Measurements from ENCODE around the gene ABCA4. TPM values are rescaled to one million over a fixed set of nuclear protein-coding genes. Genes with fewer than 3 reads are reported as not detected.

ABCA4 gene
- total and polyA plus RNA-seq, 11 donors: 0.04 to 0.37 (median 0.16) TPM; not detected in 2

DNA sequence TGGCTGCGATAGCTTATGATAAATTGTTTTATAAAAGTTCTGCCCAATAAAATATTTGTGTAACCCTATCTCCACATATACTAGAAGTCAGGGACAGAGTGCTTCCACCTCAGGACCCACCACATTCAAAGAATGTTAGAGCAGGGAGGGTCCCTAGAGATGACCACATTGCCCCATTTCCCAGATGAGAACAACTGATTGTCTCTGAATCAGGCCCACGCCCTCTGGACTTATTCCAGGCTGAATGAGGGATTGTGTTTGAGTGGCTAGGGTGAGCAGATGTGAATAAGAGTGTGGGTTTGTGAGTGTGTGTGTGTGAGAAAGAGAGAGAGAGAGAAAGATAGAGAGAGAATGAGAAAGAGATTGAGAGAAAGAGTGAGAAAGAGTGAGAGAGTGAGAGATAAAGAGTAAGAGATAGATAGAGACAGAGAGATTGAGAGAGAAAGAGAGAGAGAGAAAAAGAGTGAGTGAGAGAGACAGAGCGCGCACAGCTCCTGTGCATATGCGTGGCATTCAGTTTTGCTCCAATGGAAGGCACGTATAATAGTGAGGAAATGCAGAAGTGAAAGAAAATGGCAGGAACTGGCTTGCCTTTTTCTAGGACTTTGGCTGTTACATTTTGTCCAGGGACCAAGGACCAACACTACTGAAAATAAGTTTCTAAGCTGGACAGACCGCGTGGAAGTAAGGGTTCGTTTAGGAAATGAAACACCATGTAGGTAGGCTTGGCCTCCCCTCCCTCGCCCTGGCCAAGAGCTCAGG lies 94.1 kb downstream of the ABCA4 start:
- Histone ChIP-seq H3K36me3 (no peaks in the 10 kb centered on the region), H3K27me3 (no peaks in the 10 kb centered on the region), H3K27ac (no peak overlapping the region), H3K4me3 (no peak overlapping the region), H3K9me3 (no peaks in the 10 kb centered on the region), H3K4me1 (peaks cover 0 to 22% (median 4%) of the 10 kb centered on the region in 12 donors)
- DNase-seq: no peak
- intact Hi-C loops (cut with DNase I): loop anchor here (1.0 to 10.0 kb wide), 7 partner anchors 34 to 438 kb away; partner anchors contain the start of gene GCLM (in 1 of the 10)
- no peak for ATAC-seq
- TF ChIP-seq CTCF (IDR thresholded peaks at IDR 0.05): no peak
- no peak for TF ChIP-seq POLR2A (IDR thresholded peaks at IDR 0.05)
- 87 to 93% (median 91%) methylated on average over 10 of the region's 10 CpGs for whole genome bisulfite sequencing, 4 donors

DNA sequence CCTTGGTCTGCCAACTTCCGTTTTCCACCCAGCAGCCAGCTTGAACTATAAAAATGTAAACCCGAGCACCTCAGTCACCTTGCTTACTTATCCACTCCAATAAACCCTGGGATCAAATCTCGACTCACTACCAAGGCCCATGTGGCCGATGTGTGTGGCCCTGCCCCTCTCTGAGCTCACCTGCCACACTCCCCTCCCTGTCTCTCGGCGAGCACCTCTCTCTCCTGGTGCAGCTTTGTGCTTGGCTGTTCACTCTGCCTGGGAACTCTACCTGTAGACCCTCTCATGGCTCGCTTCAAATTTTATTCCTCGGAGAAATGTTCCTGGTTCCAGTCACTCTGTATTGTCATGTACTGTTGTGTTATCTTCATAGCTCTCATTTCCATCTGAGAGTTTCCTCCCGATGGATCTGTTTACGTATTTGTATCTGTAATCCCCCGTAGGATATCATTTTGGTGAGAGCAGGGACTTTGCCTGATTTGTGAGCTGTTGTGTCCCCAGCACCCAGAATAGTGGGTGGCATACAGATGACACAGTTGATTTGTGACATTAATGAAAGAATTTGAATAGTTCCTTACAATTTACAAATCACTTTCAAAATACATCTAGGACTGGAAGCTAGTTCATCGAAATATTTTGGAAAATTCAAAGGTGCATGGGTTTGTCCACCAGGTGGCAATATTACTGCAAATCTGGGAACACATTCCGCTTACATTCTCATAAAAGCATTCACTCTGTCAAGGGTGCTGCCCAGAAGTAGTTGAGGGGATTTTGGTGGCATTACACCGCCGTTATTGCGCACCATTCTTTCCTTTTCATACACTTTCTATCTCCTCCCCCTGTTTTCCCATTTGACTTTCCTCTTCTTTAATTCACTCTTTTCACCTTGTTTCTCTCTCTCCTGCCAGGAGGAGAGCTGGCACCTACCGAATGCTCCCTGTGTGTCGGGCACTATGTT lies 95.3 kb downstream of the ABCA4 start:
- 55 to 62% (median 60%) methylated on average over 18 of the region's 18 CpGs for WGBS, 4 donors
- Histone ChIP-seq H3K4me1 (peaks cover 0 to 23% (median 5%) of the 10 kb centered on the region in 12 donors), H3K9me3 (no peaks in the 10 kb centered on the region), H3K36me3 (no peaks in the 10 kb centered on the region), H3K27me3 (no peaks in the 10 kb centered on the region), H3K27ac (no peak overlapping the region), H3K4me3 (peak overlapping the region in 1 of 12 donors; percentile 4)
- intact Hi-C loops (cut with DNase I): loop anchor here (1.0 to 10.0 kb wide), 8 partner anchors 35 to 439 kb away; partner anchors contain the start of gene GCLM (in 1 of the 10)
- peak in 2 of 4 donors; percentile 44 to 51 for ATAC-seq
- DNase-seq: no peak
- TF ChIP-seq CTCF (IDR thresholded peaks at IDR 0.05) (peak; percentile 72 to 89 (median 81)), POLR2A (IDR thresholded peaks at IDR 0.05) (no peak)

DNA sequence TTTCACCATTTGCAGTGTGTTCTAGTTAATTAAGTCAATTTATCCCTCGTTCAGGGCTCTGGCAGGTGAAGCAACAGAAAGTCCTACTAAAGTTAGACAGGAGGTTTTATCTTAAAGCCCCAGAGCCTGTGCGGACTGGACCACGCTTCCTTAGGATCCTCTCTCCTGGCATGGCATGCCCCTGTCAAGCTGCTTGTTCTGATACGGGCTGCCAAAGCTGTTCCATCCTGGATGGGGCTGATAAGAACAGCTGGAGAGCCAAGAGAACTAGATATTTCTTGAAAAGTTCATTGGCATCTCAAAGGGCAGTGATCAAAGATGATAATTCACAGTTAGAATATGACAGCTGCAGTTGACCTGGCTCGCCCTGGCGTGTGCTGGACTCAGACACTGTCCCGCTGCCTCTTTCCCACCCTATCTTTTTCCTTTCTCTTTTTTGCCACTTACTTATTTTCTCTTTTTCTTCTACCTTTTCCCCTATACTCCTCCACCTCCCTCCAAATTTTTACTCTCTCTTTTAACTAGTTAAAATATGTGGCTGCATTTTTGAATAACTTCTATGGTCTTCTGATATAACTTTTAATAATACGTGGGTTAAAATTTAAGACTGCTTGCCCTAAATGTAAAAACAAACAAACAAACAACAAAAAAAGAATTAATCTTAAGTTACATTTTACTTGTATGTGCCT lies 96.7 kb downstream of the ABCA4 start:
- DNase-seq: no peak

More for the DNA sequence above, 96.7 kb downstream of the ABCA4 start:
- TF ChIP-seq CTCF (IDR thresholded peaks at IDR 0.05): no peak
- TF ChIP-seq POLR2A (IDR thresholded peaks at IDR 0.05): no peak
- Histone ChIP-seq H3K4me1 (peaks cover 0 to 26% (median 5%) of the 10 kb centered on the region in 12 donors), H3K4me3 (no peak overlapping the region), H3K9me3 (no peaks in the 10 kb centered on the region), H3K36me3 (no peaks in the 10 kb centered on the region), H3K27me3 (no peaks in the 10 kb centered on the region), H3K27ac (no peak overlapping the region)
- intact Hi-C loops (cut with DNase I): loop anchor here in 7 of 10 donors (2.0 to 10.0 kb wide), 4 partner anchors 313 to 441 kb away; no protein-coding TSS in a partner anchor
- no peak for ATAC-seq
- 87 to 93% (median 90%) methylated on average over 8 of the region's 8 CpGs for WGBS, 4 donors
